Activated T-cell treated with anti-CD3 and anti-CD28 coated beads, Interleukin-2, amount 50 U/mL, for 4 hours (primary cell): ENCODE measurements around the gene IMMP2L. TPM values are rescaled to one million over a fixed set of nuclear protein-coding genes. Genes with fewer than 3 reads are reported as not detected.
"Not testable (repeated sequence)": the region's sequence is repeated elsewhere in the genome, so short reads cannot be mapped to it uniquely, and the experiment has no call there.

Source experiments
- ATAC-seq, 2 donors: fragments of 200-7000 bp; cut with Tn5 transposase; one replicate each; pipeline ENCODE4 v1.10.0; 2021
- DNase-seq: peaks from one replicate; pipeline ENCODE4 v3.0.0-alpha.2; 2020
- H3K27me3 Mint-ChIP-seq: one replicate; pipeline ENCODE4 v1.8.0; 2021; ENCODE audit warnings: low read depth, mixed read lengths
- H3K36me3 Mint-ChIP-seq: one replicate; pipeline ENCODE4 v1.8.0; 2022; ENCODE audit warnings: mixed read lengths; ENCODE audit not compliant: insufficient read depth
- H3K4me1 Mint-ChIP-seq: one replicate; pipeline ENCODE4 v1.8.0; 2021; ENCODE audit warnings: low read depth, mixed read lengths
- H3K4me3 Mint-ChIP-seq: one replicate; pipeline ENCODE4 v1.8.0; 2021; ENCODE audit warnings: mild to moderate bottlenecking, moderate library complexity, mixed read lengths
- H3K9me3 Mint-ChIP-seq: one replicate; pipeline ENCODE4 v1.8.0; 2021; ENCODE audit warnings: mixed read lengths
- total RNA-seq, 3 donors: library from RNA; stranded (reverse); gene quantifications; one replicate each; pipeline ENCODE4 v1.2.1, GENCODE V29; 2021

IMMP2L gene
- total RNA-seq, 3 donors from 2014 or later: 18.7 to 22.9 (median 19.2) TPM

- H3K4me3 Mint-ChIP-seq: no peak overlapping the region
- peaks cover 7% of the 10 kb centered on the region for H3K4me1 Mint-ChIP-seq
- no peak for ATAC-seq
- peaks cover 5% of the 10 kb centered on the region for H3K9me3 Mint-ChIP-seq
- H3K36me3 Mint-ChIP-seq: peaks cover 29% of the 10 kb centered on the region
- no peak for DNase-seq
- H3K27me3 Mint-ChIP-seq: no peaks in the 10 kb centered on the region
These were observed 53.0 kb downstream of the IMMP2L start for GRCh38 chr7:111509288-111509687.

GRCh38 chr7:111508387-111508786 is 53.9 kb downstream of the IMMP2L start:
- DNase-seq: no peak
- H3K4me1 Mint-ChIP-seq: peaks cover 7% of the 10 kb centered on the region
- H3K9me3 Mint-ChIP-seq: peaks cover 5% of the 10 kb centered on the region
- H3K4me3 Mint-ChIP-seq: no peak overlapping the region
- no peak for ATAC-seq
- H3K36me3 Mint-ChIP-seq: peaks cover 29% of the 10 kb centered on the region
- no peaks in the 10 kb centered on the region for H3K27me3 Mint-ChIP-seq

GRCh38 chr7:111505422-111505821 is 56.9 kb downstream of the IMMP2L start:
- not testable (repeated sequence) for H3K27me3 Mint-ChIP-seq, H3K9me3 Mint-ChIP-seq, DNase-seq, ATAC-seq, H3K4me3 Mint-ChIP-seq, H3K4me1 Mint-ChIP-seq
- peaks cover 21% of the 10 kb centered on the region for H3K36me3 Mint-ChIP-seq

GRCh38 chr7:111501799-111502198 is 60.5 kb downstream of the IMMP2L start:
- H3K36me3 Mint-ChIP-seq: peaks cover 11% of the 10 kb centered on the region
- H3K4me3 Mint-ChIP-seq, ATAC-seq, H3K4me1 Mint-ChIP-seq, H3K27me3 Mint-ChIP-seq, DNase-seq, H3K9me3 Mint-ChIP-seq: not testable (repeated sequence)

- Mint-ChIP-seq H3K9me3 (no peaks in the 10 kb centered on the region), H3K4me3 (no peak overlapping the region), H3K4me1 (peaks cover 9% of the 10 kb centered on the region), H3K27me3 (no peaks in the 10 kb centered on the region), H3K36me3 (peaks cover 9% of the 10 kb centered on the region)
- ATAC-seq (peak; percentile 70 to 76), DNase-seq (no peak)
These were observed 63.3 kb downstream of the IMMP2L start for GRCh38 chr7:111499027-111499426.

- Mint-ChIP-seq H3K27me3 (no peaks in the 10 kb centered on the region), H3K9me3 (no peaks in the 10 kb centered on the region), H3K4me3 (no peak overlapping the region), H3K36me3 (peaks cover 9% of the 10 kb centered on the region), H3K4me1 (peaks cover 9% of the 10 kb centered on the region)
- DNase-seq (no peak), ATAC-seq (no peak)
These were observed 63.8 kb downstream of the IMMP2L start for GRCh38 chr7:111498391-111499007.

- Mint-ChIP-seq H3K4me3 (no peak overlapping the region), H3K4me1 (peaks cover 9% of the 10 kb centered on the region), H3K9me3 (no peaks in the 10 kb centered on the region), H3K36me3 (peaks cover 1% of the 10 kb centered on the region), H3K27me3 (no peaks in the 10 kb centered on the region)
- DNase-seq (no peak), ATAC-seq (no peak)
These were observed 67.0 kb downstream of the IMMP2L start for GRCh38 chr7:111495173-111495810.

- ATAC-seq (no peak), DNase-seq (no peak)
- H3K36me3 Mint-ChIP-seq: no peaks in the 10 kb centered on the region
- H3K27me3 Mint-ChIP-seq: no peaks in the 10 kb centered on the region
- no peaks in the 10 kb centered on the region for H3K4me1 Mint-ChIP-seq
- H3K4me3 Mint-ChIP-seq: no peak overlapping the region
- H3K9me3 Mint-ChIP-seq: no peaks in the 10 kb centered on the region
These were observed 70.1 kb downstream of the IMMP2L start for GRCh38 chr7:111492234-111492633.

GRCh38 chr7:111486472-111487142 is 75.7 kb downstream of the IMMP2L start:
- Mint-ChIP-seq H3K4me1 (no peaks in the 10 kb centered on the region), H3K36me3 (peaks cover 10% of the 10 kb centered on the region), H3K27me3 (no peaks in the 10 kb centered on the region), H3K9me3 (no peaks in the 10 kb centered on the region), H3K4me3 (no peak overlapping the region)
- DNase-seq (no peak), ATAC-seq (no peak)

- no peak for DNase-seq
- no peaks in the 10 kb centered on the region for H3K9me3 Mint-ChIP-seq
These were observed 76.5 kb downstream of the IMMP2L start for GRCh38 chr7:111485701-111486380.

GRCh38 chr7:111483078-111483477 is 79.2 kb downstream of the IMMP2L start:
- H3K36me3 Mint-ChIP-seq: peaks cover 15% of the 10 kb centered on the region
- no peak overlapping the region for H3K4me3 Mint-ChIP-seq
- no peaks in the 10 kb centered on the region for H3K4me1 Mint-ChIP-seq
- DNase-seq (no peak), ATAC-seq (no peak)
- no peaks in the 10 kb centered on the region for H3K9me3 Mint-ChIP-seq
- H3K27me3 Mint-ChIP-seq: no peaks in the 10 kb centered on the region

More at GRCh38 chr7:111485701-111486380, 76.5 kb downstream of the IMMP2L start:
- no peak for ATAC-seq
- no peaks in the 10 kb centered on the region for H3K27me3 Mint-ChIP-seq
- no peaks in the 10 kb centered on the region for H3K4me1 Mint-ChIP-seq
- H3K4me3 Mint-ChIP-seq: no peak overlapping the region
- H3K36me3 Mint-ChIP-seq: peaks cover 12% of the 10 kb centered on the region

- Mint-ChIP-seq H3K27me3 (no peaks in the 10 kb centered on the region), H3K4me3 (no peak overlapping the region), H3K36me3 (peaks cover 18% of the 10 kb centered on the region), H3K9me3 (peaks cover 3% of the 10 kb centered on the region), H3K4me1 (no peaks in the 10 kb centered on the region)
- DNase-seq: no peak
- ATAC-seq: no peak
These were observed 84.6 kb downstream of the IMMP2L start for GRCh38 chr7:111477462-111478225.

- Mint-ChIP-seq H3K27me3 (no peaks in the 10 kb centered on the region), H3K36me3 (peaks cover 14% of the 10 kb centered on the region), H3K9me3 (peaks cover 3% of the 10 kb centered on the region), H3K4me1 (no peaks in the 10 kb centered on the region), H3K4me3 (no peak overlapping the region)
- DNase-seq: no peak
- ATAC-seq: no peak
These were observed 85.6 kb downstream of the IMMP2L start for GRCh38 chr7:111476586-111477293.
